ENCODE measurements around the gene ACSF3.
A peak's percentile ranks its signal among the peaks of the same experiment; 100 is the strongest.

The ACSF3 gene

GRCh38 chr16:89093602-89094251, at the start of gene ACSF3:
TSS of gene ACSF3 (plus strand) at chr16:89093852. CDS start at chr16:89100682, 6,830 bp downstream.
- DNase-seq (ENCODE audit: low read depth in 1 of 2, low spot score in 1 of 2), result peak; percentile 40 to 65

- DNase-seq (ENCODE audit: low read depth in 1 of 2, low spot score in 1 of 2), result no peak
Observed at GRCh38 chr16:89044418-89045180, 49.1 kb upstream of the ACSF3 start.

- no peak for DNase-seq (ENCODE audit: low read depth in 1 of 2, low spot score in 1 of 2)
Observed at GRCh38 chr16:89045181-89045815, 48.4 kb upstream of the ACSF3 start.

GRCh38 chr16:89045881-89046280, 47.8 kb upstream of the ACSF3 start:
- DNase-seq (ENCODE audit: low read depth in 1 of 2, low spot score in 1 of 2), result no peak

- DNase-seq (ENCODE audit: low read depth in 1 of 2, low spot score in 1 of 2), result no peak
Observed at GRCh38 chr16:89046491-89046890, 47.2 kb upstream of the ACSF3 start.

- DNase-seq (ENCODE audit: low read depth in 1 of 2, low spot score in 1 of 2), result no peak
Observed at GRCh38 chr16:89047331-89048089, 46.1 kb upstream of the ACSF3 start.

GRCh38 chr16:89048090-89048725, 45.4 kb upstream of the ACSF3 start:
- DNase-seq (ENCODE audit: low read depth in 1 of 2, low spot score in 1 of 2), result no peak

GRCh38 chr16:89048871-89049422, 44.7 kb upstream of the ACSF3 start:
- DNase-seq (ENCODE audit: low read depth in 1 of 2, low spot score in 1 of 2), result no peak

- no peak for DNase-seq (ENCODE audit: low read depth in 1 of 2, low spot score in 1 of 2)
Observed at GRCh38 chr16:89049484-89050118, 44.1 kb upstream of the ACSF3 start.

- DNase-seq (ENCODE audit: low read depth in 1 of 2, low spot score in 1 of 2), result no peak
Observed at GRCh38 chr16:89050119-89050867, 43.4 kb upstream of the ACSF3 start.

GRCh38 chr16:89050868-89051311, 42.8 kb upstream of the ACSF3 start:
- no peak for DNase-seq (ENCODE audit: low read depth in 1 of 2, low spot score in 1 of 2)

- no peak for DNase-seq (ENCODE audit: low read depth in 1 of 2, low spot score in 1 of 2)
Observed at GRCh38 chr16:89051521-89052166, 42.0 kb upstream of the ACSF3 start.

GRCh38 chr16:89052191-89052889, 41.3 kb upstream of the ACSF3 start:
- DNase-seq (ENCODE audit: low read depth in 1 of 2, low spot score in 1 of 2), result no peak

GRCh38 chr16:89052890-89053724, 40.5 kb upstream of the ACSF3 start:
- no peak for DNase-seq (ENCODE audit: low read depth in 1 of 2, low spot score in 1 of 2)

GRCh38 chr16:89053725-89054029, 40.0 kb upstream of the ACSF3 start:
- DNase-seq (ENCODE audit: low read depth in 1 of 2, low spot score in 1 of 2), result no peak

- DNase-seq (ENCODE audit: low read depth in 1 of 2, low spot score in 1 of 2), result no peak
Observed at GRCh38 chr16:89054261-89054661, 39.4 kb upstream of the ACSF3 start.

- DNase-seq (ENCODE audit: low read depth in 1 of 2, low spot score in 1 of 2), result no peak
Observed at GRCh38 chr16:89054714-89055113, 38.9 kb upstream of the ACSF3 start.

GRCh38 chr16:89055313-89055712, 38.3 kb upstream of the ACSF3 start:
- no peak for DNase-seq (ENCODE audit: low read depth in 1 of 2, low spot score in 1 of 2)

Measured in activated T-helper 1 cell treated with anti-CD3 and anti-CD28 coated beads, Interleukin-2, amount 50 U/mL, for 16 hours (primary cell).